SK-N-SH (cell line): ENCODE results near the gene COL23A1. TPM values are rescaled to one million over a fixed set of nuclear protein-coding genes. Genes with fewer than 3 reads are reported as not detected.

Source experiments
- CTCF ChIA-PET: fragments of 300-600, 350-600 bp; formaldehyde crosslinking; extraction: SDS; loops from one replicate; lab custom pipeline; 2021; lab: Yijun Ruan, JAX
- POLR2A ChIA-PET: fragments of 350-600 bp; sonication (Branson Sonifier 250); formaldehyde crosslinking; extraction: SDS; loops from one replicate; lab custom pipeline; 2020; ENCODE audit warnings: antibody characterized with exemption, inconsistent platforms; lab: Yijun Ruan, JAX
- DNase-seq: peaks from one replicate; pipeline ENCODE4 v3.0.0; 2012
- H2AFZ ChIP-seq: fragments of 200-600 bp; sonication (generic); 2 replicates; pipeline ENCODE4 v1.8.1; 2016; ENCODE audit warnings: antibody characterized with exemption, mild to moderate bottlenecking, low read depth
- H3F3A ChIP-seq: fragments of 200-600 bp; sonication (generic); replicated peaks from 2 replicates; pipeline ENCODE3; 2016; ENCODE audit warnings: antibody characterized with exemption, mild to moderate bottlenecking; ENCODE audit not compliant: insufficient read depth
- H3K27ac ChIP-seq, 2 experiments: fragments of 200-500 bp in 1 of 2; fragments of 200-600 bp in 1 of 2; sonication (Bioruptor generic) in 1 of 2; sonication (generic), shearing (Covaris generic) in 1 of 2; 2 replicates each; pipeline versions ENCODE4 v1.5.1 to v1.6.1; 2014 to 2016; ENCODE audit warnings: low read depth in 2 of 2, inconsistent platforms in 1 of 2, low read length in 1 of 2, mild to moderate bottlenecking in 1 of 2, mixed read lengths in 1 of 2
- H3K27me3 ChIP-seq: fragments of 200-600 bp; sonication (generic), shearing (Covaris generic); 2 replicates; pipeline ENCODE4 v1.6.1; 2016; ENCODE audit warnings: mixed run types; ENCODE audit not compliant: insufficient read depth
- H3K36me3 ChIP-seq, 2 experiments: fragments of 200-500 bp in 1 of 2; fragments of 200-600 bp in 1 of 2; sonication (Bioruptor generic) in 1 of 2; sonication (generic) in 1 of 2; replicated peaks in 1 of 2; 2 replicates each; pipeline versions ENCODE3 to v1.5.1; 2014 to 2016; ENCODE audit warnings: low read length in 1 of 2, mild to moderate bottlenecking in 1 of 2; ENCODE audit not compliant: insufficient read depth in 2 of 2, control insufficient read depth in 1 of 2
- H3K4me1 ChIP-seq, 2 experiments: fragments of 200-500 bp in 1 of 2; fragments of 200-600 bp in 1 of 2; sonication (Bioruptor generic) in 1 of 2; sonication (generic), shearing (Covaris generic) in 1 of 2; 2 replicates each; pipeline versions ENCODE4 v1.5.1 to v1.6.1; 2014 to 2016; ENCODE audit warnings: low read depth in 1 of 2, low read length in 1 of 2, mixed run types in 1 of 2; ENCODE audit not compliant: insufficient read depth in 2 of 2, control insufficient read depth in 1 of 2
- H3K4me2 ChIP-seq: fragments of 200-600 bp; sonication (generic), shearing (Covaris generic); 2 replicates; pipeline ENCODE4 v1.6.1; 2017; ENCODE audit warnings: mixed run types
- H3K4me3 ChIP-seq, 2 experiments: fragments of 200-500 bp in 1 of 2; fragments of 200-600 bp in 1 of 2; sonication (Bioruptor generic) in 1 of 2; sonication (generic), shearing (Covaris generic) in 1 of 2; 2 replicates each; pipeline versions ENCODE4 v1.5.1 to v1.8.1; 2014 to 2016; ENCODE audit warnings: low read depth in 2 of 2, inconsistent platforms in 1 of 2, low read length in 1 of 2, mild to moderate bottlenecking in 1 of 2, mixed read lengths in 1 of 2, moderate library complexity in 1 of 2
- H3K79me2 ChIP-seq: fragments of 200-600 bp; sonication (generic); 2 replicates; pipeline ENCODE4 v1.8.1; 2017; ENCODE audit warnings: mild to moderate bottlenecking; ENCODE audit not compliant: insufficient read depth
- H3K9ac ChIP-seq: fragments of 200-600 bp; sonication (generic); 2 replicates; pipeline ENCODE4 v1.6.1; 2017; ENCODE audit warnings: mixed run types
- H3K9me2 ChIP-seq: fragments of 200-600 bp; sonication (generic); 2 replicates; pipeline ENCODE4 v1.6.1; 2017; ENCODE audit warnings: mixed run types
- H3K9me3 ChIP-seq: fragments of 200-600 bp; sonication (generic); 2 replicates; pipeline ENCODE4 v1.6.1; 2017; ENCODE audit warnings: mixed run types, mild to moderate bottlenecking, moderate library complexity
- H4K20me1 ChIP-seq: fragments of 200-600 bp; sonication (generic); 2 replicates; pipeline ENCODE4 v1.6.1; 2017; ENCODE audit warnings: mild to moderate bottlenecking, mixed run types; ENCODE audit not compliant: insufficient read depth
- FOXJ3 ChIP-seq: sonication (generic); formaldehyde crosslinking; IDR thresholded peaks from 2 replicates; pipeline ENCODE4 v1.5.1; 2020; ENCODE audit warnings: mild to moderate bottlenecking, missing genetic modification reagents
- GATA2 ChIP-seq: sonication (generic); formaldehyde crosslinking; IDR thresholded peaks from 2 replicates; pipeline ENCODE4 v1.5.0; 2020; ENCODE audit warnings: mild to moderate bottlenecking, missing genetic modification reagents
- TAF1 ChIP-seq: IDR thresholded peaks from 2 replicates; pipeline ENCODE4 v1.6.1; 2012; ENCODE audit warnings: low read depth, mild to moderate bottlenecking, low read length, moderate library complexity, borderline replicate concordance
- TEAD4 ChIP-seq: IDR thresholded peaks from 2 replicates; pipeline ENCODE4 v1.4.0; 2012; ENCODE audit warnings: mild to moderate bottlenecking, borderline replicate concordance; ENCODE audit not compliant: insufficient read depth
- WGBS: methylation state at CpG from one replicate; pipeline ENCODE4 v1.1.6; 2017; ENCODE audit warnings: low lambda C conversion rate; 5-methylcytosine and 5-hydroxymethylcytosine counted together
- polyA plus RNA-seq, 3 experiments: library from polyadenylated mRNA; depleted of rRNA; stranded (reverse); fragments of >200 nt; gene quantifications; 2 replicates each; pipeline ENCODE4 v1.2.3, GENCODE V29; 2012
- TF ChIP-seq, protein P1 (sequence below): fragments of 200-600 bp; sonication (generic); IDR thresholded peaks from 2 replicates; pipeline ENCODE4 v1.6.1; 2017; ENCODE audit warnings: antibody characterized with exemption, mild to moderate bottlenecking, moderate library complexity
- TF ChIP-seq, protein P2 (sequence below): IDR thresholded peaks from 2 replicates; pipeline ENCODE4; 2012
- TF ChIP-seq, protein P3 (sequence below): IDR thresholded peaks from 2 replicates; pipeline ENCODE4 v1.4.0; 2012; ENCODE audit warnings: low read depth, borderline replicate concordance
- TF ChIP-seq, protein P4 (sequence below): IDR thresholded peaks from 2 replicates; pipeline ENCODE4 v1.4.0; 2012; ENCODE audit warnings: low read depth

The COL23A1 gene
- polyA plus RNA-seq, 1 of the 3 experiments (the other 2 are of a cell fraction), result 0.10 TPM

DNA sequence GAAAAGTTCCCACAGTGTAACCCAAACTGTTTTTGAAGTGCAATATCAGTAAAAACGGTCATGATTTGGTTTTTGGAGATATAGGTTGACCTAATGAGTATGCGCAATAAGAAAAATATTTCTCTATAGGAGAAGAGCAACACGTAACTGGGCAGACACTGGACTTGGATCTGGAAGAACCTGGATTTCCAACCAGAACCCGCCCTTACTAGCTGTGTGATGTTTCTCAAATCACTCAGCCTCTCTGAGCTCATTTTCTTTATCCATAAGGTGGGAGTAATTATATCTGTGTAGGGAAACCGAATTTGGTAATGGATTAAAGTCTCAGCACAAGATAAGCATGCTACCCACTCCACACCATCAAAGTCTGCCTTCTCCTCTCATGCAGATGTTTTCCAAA lies 169.1 kb downstream of the COL23A1 start (continued):
- TF ChIP-seq, protein P1, sequence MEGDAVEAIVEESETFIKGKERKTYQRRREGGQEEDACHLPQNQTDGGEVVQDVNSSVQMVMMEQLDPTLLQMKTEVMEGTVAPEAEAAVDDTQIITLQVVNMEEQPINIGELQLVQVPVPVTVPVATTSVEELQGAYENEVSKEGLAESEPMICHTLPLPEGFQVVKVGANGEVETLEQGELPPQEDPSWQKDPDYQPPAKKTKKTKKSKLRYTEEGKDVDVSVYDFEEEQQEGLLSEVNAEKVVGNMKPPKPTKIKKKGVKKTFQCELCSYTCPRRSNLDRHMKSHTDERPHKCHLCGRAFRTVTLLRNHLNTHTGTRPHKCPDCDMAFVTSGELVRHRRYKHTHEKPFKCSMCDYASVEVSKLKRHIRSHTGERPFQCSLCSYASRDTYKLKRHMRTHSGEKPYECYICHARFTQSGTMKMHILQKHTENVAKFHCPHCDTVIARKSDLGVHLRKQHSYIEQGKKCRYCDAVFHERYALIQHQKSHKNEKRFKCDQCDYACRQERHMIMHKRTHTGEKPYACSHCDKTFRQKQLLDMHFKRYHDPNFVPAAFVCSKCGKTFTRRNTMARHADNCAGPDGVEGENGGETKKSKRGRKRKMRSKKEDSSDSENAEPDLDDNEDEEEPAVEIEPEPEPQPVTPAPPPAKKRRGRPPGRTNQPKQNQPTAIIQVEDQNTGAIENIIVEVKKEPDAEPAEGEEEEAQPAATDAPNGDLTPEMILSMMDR, result no peak
- TF ChIP-seq, protein P2, sequence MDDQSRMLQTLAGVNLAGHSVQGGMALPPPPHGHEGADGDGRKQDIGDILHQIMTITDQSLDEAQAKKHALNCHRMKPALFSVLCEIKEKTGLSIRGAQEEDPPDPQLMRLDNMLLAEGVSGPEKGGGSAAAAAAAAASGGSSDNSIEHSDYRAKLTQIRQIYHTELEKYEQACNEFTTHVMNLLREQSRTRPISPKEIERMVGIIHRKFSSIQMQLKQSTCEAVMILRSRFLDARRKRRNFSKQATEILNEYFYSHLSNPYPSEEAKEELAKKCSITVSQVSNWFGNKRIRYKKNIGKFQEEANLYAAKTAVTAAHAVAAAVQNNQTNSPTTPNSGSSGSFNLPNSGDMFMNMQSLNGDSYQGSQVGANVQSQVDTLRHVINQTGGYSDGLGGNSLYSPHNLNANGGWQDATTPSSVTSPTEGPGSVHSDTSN, result no peak

DNA sequence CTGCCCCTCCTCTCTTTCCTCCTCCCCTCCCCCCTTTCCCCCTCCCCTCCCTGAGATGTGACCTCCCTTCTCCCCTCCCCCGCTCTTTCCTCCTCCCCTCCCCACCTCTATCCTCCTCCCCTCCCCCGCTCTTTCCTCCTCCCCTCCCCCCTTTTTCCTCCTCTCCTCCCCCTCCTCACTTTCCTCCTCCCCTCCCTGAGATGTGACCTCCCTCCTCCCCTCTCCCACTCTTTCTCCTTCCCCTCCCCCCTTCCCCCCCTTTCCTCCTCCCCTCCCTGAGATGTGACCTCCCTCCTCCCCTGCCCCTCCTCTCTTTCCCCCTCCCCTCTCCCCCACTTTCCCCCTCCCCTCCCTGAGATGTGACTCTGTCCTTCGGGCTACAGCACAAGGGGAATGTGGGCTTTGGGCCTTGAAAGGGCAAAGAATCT lies 169.8 kb downstream of the COL23A1 start:
- no peaks in the 10 kb centered on the region for H3K9me2 ChIP-seq
- H3K27me3 ChIP-seq, result no peaks in the 10 kb centered on the region
- peak; percentile 49 for DNase-seq
- H3K79me2 ChIP-seq, result no peaks in the 10 kb centered on the region
- no peaks in the 10 kb centered on the region for H3F3A ChIP-seq
- H2AFZ ChIP-seq, result no peak overlapping the region
- H3K4me2 ChIP-seq, result no peak overlapping the region
- CTCF ChIA-PET, result no interaction called here
- H3K4me3 ChIP-seq, result no peak overlapping the region
- H3K4me1 ChIP-seq, result peaks cover 0 to 72% of the 10 kb centered on the region in 2 experiments; a peak in 1 of 4 replicates
- H3K9me3 ChIP-seq, result no peaks in the 10 kb centered on the region
- no peak overlapping the region for H3K9ac ChIP-seq
- POLR2A ChIA-PET, result no interaction called here
- TF ChIP-seq FOXJ3 (CRISPR knock-in tag), result no peak
- TF ChIP-seq, protein P3, sequence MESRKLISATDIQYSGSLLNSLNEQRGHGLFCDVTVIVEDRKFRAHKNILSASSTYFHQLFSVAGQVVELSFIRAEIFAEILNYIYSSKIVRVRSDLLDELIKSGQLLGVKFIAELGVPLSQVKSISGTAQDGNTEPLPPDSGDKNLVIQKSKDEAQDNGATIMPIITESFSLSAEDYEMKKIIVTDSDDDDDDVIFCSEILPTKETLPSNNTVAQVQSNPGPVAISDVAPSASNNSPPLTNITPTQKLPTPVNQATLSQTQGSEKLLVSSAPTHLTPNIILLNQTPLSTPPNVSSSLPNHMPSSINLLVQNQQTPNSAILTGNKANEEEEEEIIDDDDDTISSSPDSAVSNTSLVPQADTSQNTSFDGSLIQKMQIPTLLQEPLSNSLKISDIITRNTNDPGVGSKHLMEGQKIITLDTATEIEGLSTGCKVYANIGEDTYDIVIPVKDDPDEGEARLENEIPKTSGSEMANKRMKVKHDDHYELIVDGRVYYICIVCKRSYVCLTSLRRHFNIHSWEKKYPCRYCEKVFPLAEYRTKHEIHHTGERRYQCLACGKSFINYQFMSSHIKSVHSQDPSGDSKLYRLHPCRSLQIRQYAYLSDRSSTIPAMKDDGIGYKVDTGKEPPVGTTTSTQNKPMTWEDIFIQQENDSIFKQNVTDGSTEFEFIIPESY, result no peak
- no peak for TF ChIP-seq TAF1
- TF ChIP-seq, protein P4, sequence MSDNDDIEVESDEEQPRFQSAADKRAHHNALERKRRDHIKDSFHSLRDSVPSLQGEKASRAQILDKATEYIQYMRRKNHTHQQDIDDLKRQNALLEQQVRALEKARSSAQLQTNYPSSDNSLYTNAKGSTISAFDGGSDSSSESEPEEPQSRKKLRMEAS, result no peak
- TF ChIP-seq TEAD4, result no peak
- TF ChIP-seq GATA2 (CRISPR knock-in tag), result no peak
- TF ChIP-seq, protein P1, result no peak
- 32% methylated on average over 3 of the region's 3 CpGs for WGBS
- H3K36me3 ChIP-seq, result no peaks in the 10 kb centered on the region
- H3K27ac ChIP-seq, result no peak overlapping the region; a peak in 1 of 4 replicates
- no peaks in the 10 kb centered on the region for H4K20me1 ChIP-seq
